H1 (cell line): ENCODE measurements around the gene ADCY6. TPM values are rescaled to one million over a fixed set of nuclear protein-coding genes. Genes with fewer than 3 reads are reported as not detected.

Experiments
- BCL11A ChIP-seq, 2 experiments: IDR thresholded peaks; one replicate each; pipeline ENCODE4 v1.6.1; 2011; ENCODE audit warnings: low read depth in 2 of 2, low read length in 2 of 2, mild to moderate bottlenecking in 2 of 2
- polyA plus RNA-seq, 7 experiments: library from polyadenylated mRNA; depleted of rRNA in 3 of 7; stranded (reverse) in 5 of 7; unstranded in 2 of 7; fragments of >200 nt in 5 of 7; fragments of 200-250 nt in 2 of 7; gene quantifications; 1 replicate in 5 of 7; 2 replicates in 1 of 7; 4 replicates in 1 of 7; pipeline versions ENCODE4 v1.2.1 to v1.2.3, GENCODE V29; 2011 to 2013; ENCODE audit warnings: missing spikeins in 2 of 7, mixed read lengths in 2 of 7
- total RNA-seq: library from RNA; stranded (reverse); fragmentation: NEBNext Ultra II Directional; extraction: Animal tissue kit (Norgen Biotek cat#: 25700); gene quantifications from 2 replicates; pipeline ENCODE4 v1.2.1, GENCODE V29; 2021

Gene ADCY6
- total and polyA plus RNA-seq, 2 of the 8 experiments (the other 6 are each of a cell fraction or from before 2014, with no cell fraction given) = 11.7 to 17.5 TPM

GRCh38 chr12:48787791-48788523 is 932 bp downstream of the ADCY6 start (continued):
- no peak for TF ChIP-seq BCL11A (IDR thresholded peaks at IDR 0.05; ENCODE audit: low read depth in 2 of 2, low read length in 2 of 2)
